Measurements from ENCODE around the gene FUT3.
"Not testable (repeated sequence)": the region's sequence is repeated elsewhere in the genome, so short reads cannot be mapped to it uniquely, and the experiment has no call there.

FUT3 gene

DNA sequence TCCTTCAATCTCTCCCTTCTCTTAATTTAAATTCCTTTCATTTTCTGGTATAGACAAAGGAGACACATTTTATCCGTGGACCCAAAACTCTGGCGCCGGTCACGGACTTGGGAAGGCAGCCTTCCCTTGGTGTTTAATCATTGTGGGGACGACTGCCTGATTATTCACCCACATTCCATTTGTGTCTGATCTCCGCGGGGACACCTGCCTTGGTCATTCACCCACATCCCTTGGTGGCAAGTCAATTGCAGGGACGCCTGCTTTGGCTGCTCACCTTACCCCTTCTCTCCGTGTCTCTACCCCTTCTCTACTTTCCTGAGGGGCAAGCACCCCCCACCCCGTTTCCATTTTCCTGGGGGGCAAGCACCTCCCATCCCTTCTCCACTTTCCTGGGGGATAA is 3.4 kb downstream of the FUT3 start:
- not testable (repeated sequence) for DNase-seq (ENCODE audit: low spot score)

DNA sequence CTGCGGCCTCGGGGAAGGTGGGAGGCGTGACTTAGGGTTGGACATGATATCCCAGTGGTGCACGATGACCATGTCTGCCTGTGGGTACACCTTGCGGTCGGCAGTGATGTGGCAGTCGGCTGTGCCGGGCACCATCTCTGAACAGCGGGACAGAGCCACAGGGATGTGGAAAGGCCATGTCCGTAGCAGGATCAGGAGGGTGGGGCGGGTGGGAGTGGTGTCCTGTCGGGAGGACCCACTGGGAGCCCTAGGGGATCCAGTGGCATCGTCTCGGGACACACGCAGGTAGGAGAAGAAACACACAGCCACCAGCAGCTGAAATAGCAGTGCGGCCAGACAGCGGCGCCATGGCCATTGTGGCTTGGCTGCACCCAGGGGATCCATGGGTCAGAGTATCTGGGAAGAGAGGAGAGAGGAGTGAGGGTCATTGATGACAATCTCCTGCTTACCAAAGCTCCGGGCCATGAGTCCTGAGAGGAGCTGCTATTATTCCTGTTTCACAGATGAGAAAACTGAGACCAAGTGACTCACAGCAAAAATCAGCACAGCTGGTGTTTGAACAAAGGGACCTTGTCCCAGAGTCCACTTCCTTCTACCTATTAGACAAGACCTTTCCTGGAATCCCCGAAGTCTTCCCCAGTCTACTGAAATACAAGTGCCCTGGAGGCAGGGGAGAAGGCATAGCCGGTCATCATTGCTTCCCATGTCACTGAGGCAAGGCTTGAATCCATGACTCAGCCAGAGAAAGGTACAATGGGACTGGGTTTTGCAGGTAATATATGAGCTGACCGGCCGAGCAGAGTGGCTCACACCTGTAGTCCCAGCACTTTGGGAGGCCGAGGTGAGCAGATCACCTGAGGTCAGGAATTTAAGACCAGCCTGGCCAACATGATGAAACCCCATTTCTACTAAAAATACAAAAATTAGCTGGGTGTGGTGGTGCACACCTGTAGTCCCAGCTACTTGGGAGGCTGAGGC is 6.5 kb downstream of the FUT3 start:
- no peak for DNase-seq (ENCODE audit: low spot score)

DNA sequence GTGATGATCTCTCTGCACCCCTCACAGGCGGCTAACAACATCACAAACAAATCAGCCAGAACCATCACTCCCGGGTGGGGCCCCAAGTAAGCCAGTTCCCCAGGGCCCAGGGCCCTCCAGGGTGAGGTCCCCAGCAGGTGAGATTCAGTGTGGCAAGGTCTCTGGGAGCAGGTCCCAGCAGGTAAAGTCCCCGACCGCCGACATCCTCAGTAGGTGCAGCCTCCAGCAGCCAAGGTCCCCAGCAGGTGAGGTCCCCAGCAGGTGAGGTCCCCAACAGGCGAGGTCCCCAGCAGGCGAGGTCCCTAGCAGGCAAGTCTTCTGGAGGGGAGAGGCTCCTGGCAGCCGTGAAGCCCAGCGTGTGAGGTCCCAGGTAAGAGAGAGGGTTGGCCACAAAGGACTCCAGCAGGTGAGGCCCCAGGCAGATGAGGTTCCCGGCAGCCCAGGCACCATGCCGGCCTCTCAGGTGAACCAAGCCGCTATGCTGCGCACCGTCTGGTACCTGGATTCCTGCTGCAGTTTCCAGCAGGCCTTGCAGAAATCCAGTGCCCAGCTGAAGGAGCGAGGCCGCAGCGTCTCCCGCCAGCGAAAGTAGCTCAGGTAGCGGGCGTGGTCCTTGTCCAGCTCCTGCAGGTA is 7.8 kb downstream of the FUT3 start:
- no peak for DNase-seq (ENCODE audit: low spot score)

DNA sequence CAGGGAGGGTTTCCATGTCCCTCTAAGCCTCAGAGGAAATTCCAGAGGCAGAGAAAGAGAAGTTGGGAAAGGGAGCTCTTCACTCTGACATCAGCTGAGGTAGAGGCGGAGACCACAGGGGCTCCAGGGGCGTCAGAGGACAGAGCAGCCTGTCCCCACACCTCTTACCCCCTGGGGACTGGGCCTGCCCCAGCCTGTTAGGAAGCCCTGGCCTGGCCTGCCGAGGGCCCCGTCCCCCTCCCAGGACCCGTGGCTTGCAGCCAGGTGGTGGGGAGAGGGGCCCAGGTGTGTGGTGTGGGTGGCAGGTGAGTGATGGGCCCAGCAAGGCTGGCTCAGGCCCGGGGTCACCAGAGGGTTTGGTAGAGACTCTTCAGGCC is 9.5 kb downstream of the FUT3 start:
- not testable (repeated sequence) for DNase-seq (ENCODE audit: low spot score)

DNA sequence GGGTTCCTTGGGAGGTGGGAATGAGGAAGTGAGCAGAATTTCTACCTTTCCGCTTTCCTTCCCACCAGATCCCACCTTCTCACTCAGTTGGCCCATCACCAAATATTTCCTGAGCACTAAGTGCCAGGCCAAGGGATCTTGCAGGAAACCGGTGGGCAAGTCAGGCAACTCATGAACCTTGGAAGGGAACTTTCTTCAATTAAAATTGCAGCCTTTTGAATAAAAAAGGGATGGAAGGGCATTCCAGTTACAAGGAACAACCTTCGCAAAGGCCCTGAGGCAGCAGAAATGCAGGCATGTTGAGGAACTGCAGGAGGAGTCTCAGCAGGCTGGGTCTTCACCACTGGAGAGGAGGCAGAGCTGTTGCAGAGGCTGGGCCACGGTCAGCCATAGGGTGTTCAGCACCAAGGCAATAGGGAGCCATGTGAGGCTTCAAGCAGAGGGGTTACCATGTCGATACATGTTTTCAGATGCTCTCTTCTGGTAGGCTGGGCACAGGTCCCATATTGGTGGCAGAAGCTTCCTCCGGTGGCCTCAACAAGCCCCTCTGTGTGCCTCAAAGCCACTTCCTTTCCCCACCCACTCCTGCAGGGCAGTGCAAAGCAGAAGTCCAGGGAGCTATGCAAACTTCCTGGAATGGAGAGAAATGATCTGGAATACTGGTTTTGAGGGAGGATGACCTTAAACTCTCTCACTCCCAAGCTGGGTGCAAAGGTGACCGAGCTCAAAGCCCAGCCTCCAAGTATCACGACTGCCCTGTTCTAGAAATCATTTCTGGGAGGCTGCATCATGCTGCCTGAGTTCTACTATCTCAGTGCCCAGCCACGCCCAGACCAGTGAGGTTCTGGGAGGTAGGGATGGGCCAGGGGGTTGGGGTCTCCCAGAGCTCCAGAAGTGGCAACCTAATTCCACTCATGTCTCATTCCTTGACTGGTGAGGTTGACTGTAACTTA is 11.9 kb downstream of the FUT3 start, which contains the start of gene FUT6:
FUT6 (minus strand) TSS at position 638 of the 953 bp plus-strand sequence. CDS start 7,135 bp downstream, outside the sequence.
- no peak for DNase-seq (ENCODE audit: low spot score)

DNA sequence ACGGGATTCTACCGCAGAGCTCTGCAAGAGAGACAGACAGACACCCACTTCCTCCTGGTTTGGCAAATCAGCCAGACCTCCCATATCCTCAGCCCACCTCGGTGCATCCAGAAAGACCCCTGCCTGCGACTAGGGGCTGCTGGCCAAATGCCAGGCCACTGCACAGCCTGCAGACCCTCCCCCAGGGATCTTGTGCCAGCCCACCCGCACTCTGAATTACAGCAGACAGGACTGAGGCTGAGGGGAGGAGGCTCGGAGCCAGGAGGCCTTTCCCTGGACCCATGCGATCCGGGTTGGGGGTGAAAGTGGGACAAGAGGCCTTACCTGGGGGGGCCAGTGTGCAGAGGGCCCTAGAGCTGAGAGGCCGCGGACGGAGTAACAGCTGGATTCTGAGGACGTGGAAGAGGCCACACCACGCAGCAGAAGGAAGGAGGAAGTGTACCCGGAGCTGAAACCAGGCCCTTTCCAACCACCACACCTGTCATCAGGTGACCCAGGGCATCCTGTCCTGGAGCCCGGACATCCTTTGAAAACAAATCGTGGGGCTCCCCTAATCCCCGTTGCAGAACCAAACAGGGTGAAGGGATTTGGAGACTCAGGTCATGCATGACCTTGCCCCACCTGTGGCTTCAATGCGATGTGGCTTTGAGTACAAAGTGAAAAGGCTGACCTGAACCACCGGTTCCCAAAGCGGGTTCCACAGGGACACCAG is 12.7 kb downstream of the FUT3 start:
- no peak for DNase-seq (ENCODE audit: low spot score)

DNA sequence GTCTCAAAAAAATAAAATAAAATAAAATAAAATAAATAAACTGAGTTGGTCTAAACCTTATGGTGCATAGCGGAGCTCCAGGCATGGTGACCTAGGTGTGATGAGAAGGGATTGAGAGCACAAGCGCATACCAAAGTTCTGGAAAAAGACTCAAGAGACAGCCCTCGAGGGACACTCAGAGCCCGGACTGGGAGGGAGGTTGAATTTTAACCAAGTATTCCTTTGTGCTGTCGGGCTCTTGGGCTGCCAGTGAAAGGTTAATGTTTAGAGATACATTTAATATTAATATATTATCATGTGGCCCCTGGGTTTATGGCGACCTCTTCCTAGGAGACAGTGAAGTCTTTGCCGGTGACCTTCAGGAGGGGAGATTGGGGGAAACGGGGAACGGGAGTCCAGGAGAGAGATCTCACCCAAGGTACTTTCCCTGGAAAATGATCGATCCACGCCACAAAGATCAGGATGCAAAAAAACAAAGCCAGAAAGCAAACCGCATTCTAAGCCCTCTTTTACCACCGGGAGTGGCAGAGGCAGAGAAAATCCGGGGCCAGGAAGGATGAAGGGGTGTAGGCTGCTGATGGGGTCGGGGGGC is 13.4 kb downstream of the FUT3 start:
- DNase-seq (ENCODE audit: low spot score) = no peak

DNA sequence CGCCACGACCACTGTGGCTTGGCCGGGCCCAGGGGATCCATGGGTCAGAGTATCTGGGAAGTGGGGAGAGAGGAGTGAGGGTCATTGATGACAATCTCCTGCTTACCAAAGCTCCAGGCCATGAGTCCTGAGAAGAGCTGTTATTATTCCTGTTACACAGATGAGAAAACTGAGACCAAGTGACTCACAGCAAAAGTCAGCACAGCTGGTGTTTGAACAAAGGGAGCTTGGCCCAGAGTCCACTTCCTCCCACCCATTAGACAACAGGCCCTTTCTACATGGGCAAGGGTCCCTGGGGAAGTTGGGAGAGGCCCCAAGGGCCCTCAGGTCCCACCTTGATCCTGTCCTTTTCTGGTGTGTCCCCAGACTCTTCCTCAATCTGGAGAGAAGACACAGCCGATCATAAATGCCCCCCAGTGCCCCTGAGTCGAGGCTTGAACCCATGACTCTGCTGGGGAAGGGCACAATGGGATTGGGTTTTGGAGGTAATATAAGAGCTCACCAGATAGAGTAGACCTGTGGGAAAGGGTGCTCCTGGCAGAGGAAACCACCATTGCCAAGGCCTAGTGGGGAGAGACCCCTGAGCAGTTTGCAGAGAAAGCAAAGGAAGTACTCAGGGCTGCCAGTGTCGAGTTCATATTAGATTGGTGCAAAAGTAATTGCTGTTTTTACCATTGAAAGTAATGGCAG is 18.6 kb downstream of the FUT3 start:
- no peak for DNase-seq (ENCODE audit: low spot score)

DNA sequence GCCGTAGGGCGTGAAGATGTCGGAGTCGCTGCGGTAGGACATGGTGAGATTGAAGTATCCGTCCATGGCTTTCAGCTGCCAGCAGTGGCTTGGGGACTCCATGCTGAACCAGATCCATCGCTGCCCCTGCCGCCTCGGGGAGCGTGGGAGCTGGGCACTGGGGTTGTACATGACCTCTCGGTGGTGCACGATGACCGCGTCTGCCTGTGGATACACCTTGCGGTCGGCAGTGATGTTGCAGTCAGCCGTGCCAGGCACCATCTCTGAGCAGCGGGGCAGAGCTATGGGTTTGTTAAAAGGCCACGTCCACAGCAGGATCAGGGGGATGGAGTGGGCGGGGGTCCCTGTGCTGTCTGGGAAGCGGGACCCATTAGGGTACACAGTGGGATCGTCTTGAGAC is 19.2 kb downstream of the FUT3 start:
- no peak for DNase-seq (ENCODE audit: low spot score)

DNA sequence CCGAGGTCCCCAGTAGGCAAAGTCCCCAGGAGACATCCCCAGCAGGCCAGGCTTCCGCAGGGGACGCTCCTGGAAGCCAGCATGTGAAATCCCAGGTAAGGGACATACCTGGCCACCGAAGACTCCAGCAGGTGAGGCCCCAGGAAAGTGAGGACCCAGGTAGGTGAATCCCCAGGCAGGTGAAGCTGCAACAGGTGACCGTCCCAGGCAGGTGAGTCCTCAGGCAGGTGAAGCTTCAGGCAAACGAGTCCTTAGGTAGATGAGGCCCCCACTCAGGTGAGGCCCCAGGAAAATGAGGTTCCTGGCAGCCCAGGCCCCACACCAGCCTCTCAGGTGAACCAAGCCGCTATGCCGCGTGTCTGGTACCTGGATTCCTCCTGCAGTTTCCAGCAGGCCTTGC is 20.1 kb downstream of the FUT3 start:
- no peak for DNase-seq (ENCODE audit: low spot score)

DNA sequence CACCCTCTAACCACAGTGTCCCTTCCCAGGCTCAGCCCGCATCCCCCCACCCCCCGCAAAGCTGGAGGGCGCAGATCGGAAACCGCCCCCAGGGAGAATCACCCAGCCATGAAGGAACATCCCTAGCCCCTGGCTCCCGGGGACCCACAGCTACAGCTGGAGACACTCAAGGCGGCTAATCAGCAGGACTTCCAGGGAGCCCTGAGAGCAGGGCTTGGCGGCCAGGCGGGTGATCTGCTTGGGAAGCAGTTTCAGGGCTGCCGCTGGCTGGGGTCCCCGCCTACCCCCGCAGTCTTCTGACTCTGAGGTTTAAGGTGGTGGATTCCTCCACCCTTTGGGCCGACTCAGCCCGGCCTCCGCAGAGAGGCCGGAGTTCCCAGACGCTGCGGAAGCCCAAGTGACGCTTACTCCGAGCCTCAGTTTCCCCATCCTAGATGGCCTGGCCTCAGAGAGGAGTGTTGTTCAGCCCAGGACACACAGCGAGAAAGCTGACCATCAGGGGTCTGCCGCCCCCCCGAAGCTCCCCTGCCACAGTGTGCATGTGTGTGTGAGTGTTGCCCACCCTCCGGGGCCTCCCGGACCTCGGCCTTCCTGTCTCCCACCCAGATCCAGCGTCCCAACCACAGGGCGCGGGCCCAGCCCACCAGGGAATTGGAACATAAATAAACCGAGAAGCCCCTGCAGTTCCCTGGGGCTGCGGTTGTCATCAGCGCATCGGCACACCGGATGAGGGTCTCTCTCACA is 21.5 kb downstream of the FUT3 start:
- DNase-seq (ENCODE audit: low spot score) = no peak

DNA sequence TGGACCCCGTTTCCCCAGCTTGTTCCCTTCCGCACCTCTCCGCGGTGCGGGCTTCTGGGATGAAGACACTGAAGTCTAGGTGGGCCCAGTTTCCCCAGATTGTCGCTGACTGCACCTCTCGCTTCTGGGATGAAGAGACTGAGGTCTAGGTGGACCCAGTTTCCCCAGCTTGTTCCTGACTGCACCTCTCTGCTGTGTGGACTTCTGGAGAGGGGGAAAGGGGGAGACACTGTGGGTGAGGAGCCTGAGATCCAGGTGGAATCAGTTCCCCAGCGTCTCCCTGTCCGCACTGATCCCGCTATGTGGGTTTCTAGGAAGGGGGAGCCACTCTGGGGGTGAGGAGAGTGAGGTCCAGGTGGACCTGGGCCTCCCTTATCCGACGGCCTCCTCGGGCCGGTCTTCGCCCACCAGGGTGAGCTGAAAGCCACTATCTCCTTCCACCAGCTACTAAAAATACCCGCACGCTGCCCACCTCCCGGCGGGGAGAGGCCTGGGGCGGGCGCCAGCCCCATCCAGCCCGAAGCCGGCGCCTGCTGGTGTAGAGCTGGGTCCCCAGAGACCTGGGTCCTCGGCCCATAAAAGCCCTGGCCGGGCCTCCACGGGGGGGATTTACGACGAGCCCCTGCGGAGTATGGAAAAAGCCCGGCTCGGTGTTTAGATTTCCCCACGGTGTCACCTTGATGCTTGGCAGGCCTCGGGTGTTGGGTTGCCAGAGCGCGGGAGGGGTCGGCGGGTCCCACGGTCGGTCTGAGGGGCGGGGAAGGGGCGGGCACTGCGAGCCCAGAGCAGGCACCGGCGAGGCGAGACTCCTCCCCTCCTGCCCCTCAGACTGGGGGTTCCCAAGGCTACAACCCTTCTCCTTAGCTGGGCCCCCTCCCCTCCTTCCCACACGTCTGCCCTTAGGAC is 22.3 kb downstream of the FUT3 start:
- DNase-seq (ENCODE audit: low spot score) = no peak

DNA sequence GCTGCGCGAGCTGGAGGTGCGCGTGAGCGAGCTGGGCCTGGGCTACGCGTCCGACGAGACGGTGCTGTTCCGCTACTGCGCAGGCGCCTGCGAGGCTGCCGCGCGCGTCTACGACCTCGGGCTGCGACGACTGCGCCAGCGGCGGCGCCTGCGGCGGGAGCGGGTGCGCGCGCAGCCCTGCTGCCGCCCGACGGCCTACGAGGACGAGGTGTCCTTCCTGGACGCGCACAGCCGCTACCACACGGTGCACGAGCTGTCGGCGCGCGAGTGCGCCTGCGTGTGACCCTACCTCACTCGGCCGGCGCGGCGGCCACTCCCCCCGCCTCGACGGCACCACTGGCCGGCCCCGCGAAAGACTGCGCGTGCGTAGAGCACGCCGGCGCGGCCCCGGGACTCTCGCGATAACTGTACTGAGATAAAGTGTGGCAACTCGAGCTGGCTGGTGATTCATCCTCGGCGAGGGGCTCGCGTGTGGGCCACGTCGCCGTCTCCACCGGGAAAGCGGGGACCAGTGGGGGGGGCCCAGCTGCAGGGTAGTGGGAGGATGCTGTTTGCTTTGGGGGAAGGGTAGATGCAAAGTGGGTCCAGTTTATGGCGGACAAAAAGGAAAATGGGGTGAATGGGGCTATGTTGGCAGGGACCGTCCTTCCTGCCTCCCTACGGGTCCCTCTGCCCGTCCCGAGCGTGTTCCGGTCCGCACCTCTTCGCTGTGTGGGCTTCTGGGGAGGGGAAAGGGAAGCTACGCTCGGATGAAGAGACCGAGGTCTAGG is 23.2 kb downstream of the FUT3 start:
- DNase-seq (ENCODE audit: low spot score) = peak; percentile 95

DNA sequence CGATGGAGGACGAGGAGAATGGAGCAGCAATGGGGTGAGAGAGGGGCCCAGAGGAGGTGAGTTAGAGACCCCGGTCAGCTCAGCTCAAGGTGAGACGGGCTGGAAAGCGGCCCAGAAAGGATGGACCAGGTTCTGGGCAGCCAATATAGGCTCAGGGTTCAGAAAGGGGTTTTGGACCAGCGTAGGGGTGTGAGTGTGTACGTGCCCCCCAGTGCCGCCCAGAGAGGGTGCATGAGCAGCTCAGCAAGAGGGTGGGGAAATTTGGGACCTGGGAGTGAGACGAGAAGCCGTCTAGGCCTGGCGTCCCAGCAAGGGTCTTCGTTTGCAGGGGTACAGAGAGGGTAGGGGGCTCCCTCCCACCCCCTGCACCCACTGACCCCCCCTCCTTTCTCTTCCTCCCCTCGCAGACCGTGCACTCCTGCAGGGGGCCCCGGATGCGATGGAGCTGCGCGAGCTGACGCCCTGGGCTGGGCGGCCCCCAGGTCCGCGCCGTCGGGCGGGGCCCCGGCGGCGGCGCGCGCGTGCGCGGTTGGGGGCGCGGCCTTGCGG is 23.8 kb downstream of the FUT3 start:
- no peak for DNase-seq (ENCODE audit: low spot score)

DNA sequence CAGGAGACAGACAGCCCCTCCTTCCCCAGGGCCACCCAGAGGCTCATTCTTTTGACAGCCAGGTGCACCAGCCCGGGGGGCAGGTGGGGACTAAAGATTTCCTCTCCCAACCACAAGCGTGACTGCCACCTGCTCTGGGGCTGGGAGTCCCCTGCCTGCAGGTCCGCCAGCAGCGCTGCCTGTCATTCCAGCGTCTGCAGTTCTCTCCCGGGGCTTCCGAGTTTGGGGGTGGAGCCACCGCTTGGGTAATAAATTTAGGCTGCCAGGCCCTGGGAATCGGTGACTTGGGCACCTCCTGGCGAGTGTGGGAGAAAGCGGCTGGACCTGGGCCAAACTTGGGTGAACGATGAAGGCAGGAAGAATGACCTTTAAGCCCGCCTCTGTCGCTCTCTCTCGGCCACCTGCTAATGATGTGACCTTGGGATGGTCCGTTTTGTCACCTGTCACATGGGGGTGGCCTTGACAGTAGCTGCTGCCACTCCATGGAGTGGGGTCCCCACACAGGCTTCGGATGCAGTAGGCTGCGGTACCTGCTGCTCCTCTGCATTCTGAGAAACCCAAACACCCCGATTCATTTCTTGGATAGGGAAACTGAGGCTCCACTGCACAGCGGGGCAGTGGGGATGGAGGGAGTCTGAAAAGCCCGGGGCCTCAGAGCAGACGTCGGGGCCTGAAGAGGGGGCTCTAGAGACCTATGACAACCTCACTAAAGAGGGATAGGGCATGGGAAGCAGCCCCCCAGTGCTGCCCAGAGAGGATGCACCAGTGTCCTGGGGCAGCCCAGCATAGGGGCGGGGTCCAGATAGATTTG is 24.5 kb downstream of the FUT3 start:
- DNase-seq (ENCODE audit: low spot score) = peak; percentile 86

DNA sequence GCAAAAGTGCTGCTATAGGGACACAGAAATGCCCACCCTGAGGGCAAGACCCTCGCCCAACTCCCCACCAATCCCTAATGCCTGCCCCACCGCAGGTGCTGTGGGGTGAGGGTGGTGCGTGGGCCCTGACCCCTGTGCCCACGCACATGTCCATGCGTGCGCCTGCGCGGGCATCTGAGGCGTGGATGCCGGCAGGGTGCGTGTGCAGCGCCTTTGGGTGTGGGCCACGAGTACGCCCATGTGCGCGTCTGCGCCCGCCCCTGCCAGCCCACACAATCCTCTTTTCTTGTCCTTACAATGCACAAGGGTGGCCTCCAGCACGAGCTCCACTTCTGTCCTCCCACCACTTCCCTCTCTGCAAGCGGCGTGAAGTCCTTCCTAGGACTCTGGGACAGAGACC is 26.1 kb downstream of the FUT3 start:
- DNase-seq (ENCODE audit: low spot score) = no peak

DNA sequence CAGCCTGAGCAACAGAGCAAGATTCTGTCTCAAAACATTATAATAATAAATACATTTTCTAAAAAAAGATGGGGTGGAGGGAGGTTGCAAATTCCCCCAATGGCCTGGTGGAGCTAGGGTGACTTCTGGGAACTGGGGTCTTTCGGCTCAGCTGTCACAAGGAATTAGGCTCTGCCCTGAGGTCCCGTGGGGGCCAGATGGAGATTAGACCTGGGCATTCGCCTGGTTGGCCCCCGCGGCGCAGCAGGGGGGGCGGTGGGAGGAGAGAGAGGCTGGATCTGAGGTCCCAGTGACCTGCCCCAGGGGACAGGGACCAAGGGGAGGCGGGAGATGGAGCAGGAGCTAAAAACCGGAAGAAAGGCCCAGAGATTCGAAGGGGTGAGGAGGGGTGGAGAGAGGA is 26.5 kb downstream of the FUT3 start:
- DNase-seq (ENCODE audit: low spot score) = no peak

All from RKO (cell line).